NCI-H226 (cell line): ENCODE data around the gene CGREF1.
A peak's percentile ranks its signal among the peaks of the same experiment; 100 is the strongest.
"Not testable (repeated sequence)": the region's sequence is repeated elsewhere in the genome, so short reads cannot be mapped to it uniquely, and the experiment has no call there.

ENCODE experiments used
- DNase-seq: peaks from one replicate; pipeline ENCODE4 v3.0.0-alpha.2; 2015

CGREF1 gene

DNA sequence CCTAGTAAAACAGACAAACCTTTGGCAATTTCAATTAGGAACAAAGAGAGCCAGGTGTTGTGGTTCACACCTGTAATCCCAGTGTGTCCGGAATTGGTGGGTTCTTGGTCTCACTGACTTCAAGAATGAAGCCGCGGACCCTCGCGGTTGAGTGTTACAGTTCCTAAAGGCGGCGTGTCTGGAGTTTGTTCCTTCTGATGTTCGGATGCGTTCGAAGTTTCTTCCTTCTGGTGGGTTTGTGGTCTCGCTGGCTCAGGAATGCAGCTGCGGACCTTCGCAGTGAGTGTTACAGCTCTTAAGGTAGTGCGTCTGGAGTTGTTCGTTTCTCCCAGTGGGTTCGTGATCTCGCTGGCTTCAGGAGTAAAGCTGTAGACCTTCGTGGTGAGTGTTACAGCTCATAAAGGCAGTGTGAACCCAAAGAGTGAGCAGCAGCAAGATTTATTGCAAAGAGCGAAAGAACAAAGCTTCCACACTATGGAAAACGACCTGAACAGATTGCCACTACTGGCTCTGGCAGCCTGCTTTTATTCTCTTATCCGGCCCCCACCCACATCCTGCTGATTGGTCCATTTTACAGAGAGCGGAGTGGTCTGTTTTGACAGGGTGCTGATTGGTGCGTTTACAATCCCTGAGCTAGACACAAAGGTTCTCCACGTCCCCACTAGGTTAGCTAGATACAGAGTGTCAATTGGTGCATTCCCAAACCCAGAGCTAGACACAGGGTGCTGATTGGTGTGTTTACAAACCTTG is 8.2 kb downstream of the CGREF1 start:
- not testable (repeated sequence) for DNase-seq

DNA sequence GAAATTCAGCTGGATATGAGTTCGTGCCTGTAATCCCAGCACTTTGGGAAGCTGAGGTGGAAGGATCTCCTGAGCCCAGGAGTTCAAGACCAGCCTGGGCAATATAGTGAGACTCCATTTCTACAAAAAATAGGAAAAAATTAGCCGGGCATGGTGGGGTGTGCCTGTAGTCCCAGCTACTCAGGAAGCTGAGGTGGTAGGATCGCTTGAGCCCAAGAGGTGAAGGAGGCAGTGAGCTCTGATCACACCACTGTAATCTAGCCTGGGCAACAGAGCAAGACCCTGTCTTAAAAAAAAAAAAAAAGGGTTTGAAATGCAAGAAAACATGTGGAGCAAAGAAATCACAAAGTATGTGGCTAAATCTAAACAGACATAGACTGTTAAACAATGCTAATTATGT is 9.8 kb downstream of the CGREF1 start:
- no peak for DNase-seq

DNA sequence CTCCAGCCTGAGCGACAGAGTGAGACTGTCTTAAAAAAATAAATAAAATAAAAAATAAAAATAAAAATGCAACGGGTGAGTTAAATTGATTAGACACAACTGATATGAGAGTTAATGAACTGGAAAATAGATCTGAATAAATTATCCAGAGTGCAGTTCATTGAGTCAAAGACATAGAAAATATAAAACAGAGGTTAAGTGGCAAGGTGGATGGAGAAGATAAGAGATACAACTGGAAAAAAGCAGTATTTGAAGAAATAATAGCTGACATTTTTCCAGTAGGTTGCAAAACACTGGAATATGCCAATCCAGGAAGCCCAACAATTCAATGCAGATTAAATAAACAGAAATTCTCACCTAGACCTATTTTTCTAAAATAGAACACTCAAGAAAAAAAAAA is 10.7 kb downstream of the CGREF1 start:
- DNase-seq, result no peak

DNA sequence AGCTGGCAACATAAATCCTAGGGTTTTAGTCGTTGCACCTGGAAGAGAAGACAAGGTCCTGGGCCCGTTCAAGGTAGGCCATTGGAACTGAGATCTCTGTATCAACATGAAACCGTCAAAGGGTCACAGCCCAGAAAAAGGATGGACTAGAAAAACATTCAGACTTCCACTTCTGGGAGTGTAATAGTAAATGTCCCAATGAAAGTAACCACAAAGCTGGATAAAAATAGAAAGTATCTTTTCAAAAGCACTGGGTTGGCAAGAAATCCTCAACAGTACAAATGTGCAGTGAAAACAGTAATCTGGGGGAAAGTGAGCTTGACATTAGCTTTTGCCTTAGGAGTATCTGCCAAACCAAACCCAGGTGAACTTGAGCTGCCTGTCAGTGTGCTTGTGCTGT is 12.9 kb downstream of the CGREF1 start:
- DNase-seq, result no peak

DNA sequence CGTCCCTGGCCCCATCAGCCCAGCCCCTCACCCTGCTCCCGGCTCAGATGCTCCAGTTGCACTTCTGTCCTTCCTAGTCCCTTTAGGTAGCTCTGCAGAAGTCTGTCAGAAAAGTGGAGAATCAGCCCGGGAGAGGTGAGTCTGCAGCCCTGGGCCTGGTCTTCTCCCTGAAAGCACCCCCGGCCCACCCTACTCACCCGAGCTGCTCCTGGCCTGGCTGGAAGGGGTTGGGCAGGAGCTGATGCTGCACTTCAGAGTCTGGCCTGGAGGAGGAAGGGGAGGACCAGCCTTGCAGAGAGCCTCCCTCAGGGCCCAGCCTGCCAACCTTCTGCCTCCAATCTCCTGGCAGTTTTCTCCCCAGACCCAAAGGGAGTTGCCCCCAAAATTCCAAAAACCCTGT is 16.6 kb downstream of the CGREF1 start:
- no peak for DNase-seq

GRCh38 chr2:27100036-27100435 is 18.9 kb downstream of the CGREF1 start:
- DNase-seq, result no peak

- no peak for DNase-seq
These were observed 19.5 kb downstream of the CGREF1 start for GRCh38 chr2:27099334-27099955.

DNA sequence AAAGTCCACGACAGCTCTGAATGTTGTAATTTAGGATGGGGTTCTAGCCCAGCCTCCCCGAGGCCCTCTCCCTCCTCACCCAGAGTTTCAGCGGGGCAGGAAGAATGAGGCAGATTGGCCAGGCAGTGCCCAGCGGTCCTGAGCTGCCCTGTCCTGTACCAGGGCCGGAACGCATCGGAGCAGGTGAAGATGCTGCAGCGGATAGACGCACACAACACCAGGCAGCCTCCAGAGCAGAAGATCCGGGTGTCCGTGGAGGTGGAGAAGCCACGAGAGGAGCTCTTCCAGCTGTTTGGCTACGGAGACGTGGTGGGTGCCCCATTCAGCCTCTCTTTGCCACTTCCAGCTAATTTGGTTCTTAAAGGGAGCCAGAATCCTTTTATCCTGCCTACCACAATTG is 21.6 kb downstream of the CGREF1 start:
- no peak for DNase-seq

- no peak for DNase-seq
These were observed 22.1 kb downstream of the CGREF1 start for GRCh38 chr2:27096748-27097297.

GRCh38 chr2:27095745-27096651 is 22.9 kb downstream of the CGREF1 start:
- DNase-seq, result peak; percentile 13

- DNase-seq, result no peak
These were observed 23.5 kb downstream of the CGREF1 start for GRCh38 chr2:27095427-27095744.

- no peak for DNase-seq
These were observed 24.5 kb downstream of the CGREF1 start for GRCh38 chr2:27094353-27094984.

DNA sequence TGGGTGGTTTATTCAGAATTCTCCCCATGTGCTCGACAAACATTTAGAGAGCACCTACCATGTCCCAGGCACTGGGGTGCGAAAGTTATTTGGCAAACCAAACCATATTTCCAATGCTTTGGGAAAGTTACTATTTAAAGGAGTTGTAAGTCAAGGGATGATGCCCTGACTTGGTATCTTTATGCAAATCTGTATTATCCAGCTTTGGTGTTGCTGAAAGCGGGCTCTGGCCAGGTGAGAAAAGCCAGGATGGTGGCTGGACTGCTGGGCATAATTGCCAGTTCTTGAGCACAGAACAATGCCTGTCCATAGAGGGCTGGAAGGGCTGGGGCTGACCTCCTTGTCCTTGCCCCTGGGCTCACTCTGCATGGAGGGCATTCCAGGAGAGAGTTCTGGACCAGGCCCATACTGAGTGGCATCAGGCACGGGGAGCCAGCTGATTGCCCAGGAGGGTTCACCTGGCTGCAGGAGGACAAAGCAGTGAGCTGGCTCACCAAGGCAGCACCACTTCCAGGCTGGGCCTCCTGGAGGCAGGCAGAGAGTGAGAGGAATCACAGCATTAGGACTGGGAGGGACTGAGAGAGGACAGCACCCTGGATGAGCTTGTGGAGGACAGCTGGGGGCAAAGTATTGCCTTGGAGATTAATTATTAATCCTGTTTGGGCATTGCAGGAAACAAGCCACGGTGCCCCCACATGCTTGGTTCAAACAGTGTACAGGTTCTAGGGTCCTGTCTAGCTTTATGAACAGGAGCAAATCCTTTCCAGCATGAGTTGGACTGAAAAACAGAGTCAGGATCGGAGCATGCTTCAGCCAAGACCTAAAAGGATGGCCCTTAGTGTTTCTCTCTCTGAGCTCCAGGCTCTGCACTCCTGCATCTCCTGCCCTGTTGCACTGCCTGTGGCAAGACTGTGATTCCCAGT is 25.2 kb downstream of the CGREF1 start:
- DNase-seq, result no peak

DNA sequence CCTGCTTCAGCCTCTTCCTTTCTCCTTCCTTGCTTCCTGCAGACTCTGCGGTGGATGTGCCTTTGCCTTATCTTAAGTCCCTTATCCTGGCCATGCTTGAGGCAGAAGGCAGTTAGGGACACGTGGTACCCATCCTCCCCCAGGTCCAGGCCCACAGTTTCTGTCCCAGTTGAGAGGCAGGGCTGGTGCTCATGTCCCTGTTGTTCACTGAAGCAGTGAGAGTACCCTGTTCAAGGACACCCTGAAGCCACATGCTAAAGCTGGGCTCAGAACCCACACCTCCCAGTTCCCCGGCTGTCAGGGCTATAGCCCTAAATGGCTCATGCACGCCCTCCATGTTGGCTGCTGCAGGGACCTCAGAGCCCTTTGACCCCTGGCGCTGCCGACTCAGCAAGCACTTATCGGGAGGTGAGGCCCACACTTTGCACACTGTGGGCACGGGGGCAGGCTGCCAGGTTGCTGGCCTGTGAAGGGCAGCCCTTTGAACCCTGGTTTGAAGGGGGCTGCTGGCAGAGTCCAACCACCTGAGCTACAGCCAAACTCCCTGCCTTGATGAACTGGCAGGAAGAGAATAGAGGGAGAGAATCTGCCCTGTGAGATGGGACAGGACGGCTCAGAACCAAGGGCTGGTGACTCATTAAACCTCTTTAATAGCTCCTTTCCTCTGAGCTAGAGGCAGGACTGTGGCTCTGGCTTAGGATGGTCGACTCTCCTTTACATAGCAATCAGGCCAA is 26.1 kb downstream of the CGREF1 start:
- no peak for DNase-seq

DNA sequence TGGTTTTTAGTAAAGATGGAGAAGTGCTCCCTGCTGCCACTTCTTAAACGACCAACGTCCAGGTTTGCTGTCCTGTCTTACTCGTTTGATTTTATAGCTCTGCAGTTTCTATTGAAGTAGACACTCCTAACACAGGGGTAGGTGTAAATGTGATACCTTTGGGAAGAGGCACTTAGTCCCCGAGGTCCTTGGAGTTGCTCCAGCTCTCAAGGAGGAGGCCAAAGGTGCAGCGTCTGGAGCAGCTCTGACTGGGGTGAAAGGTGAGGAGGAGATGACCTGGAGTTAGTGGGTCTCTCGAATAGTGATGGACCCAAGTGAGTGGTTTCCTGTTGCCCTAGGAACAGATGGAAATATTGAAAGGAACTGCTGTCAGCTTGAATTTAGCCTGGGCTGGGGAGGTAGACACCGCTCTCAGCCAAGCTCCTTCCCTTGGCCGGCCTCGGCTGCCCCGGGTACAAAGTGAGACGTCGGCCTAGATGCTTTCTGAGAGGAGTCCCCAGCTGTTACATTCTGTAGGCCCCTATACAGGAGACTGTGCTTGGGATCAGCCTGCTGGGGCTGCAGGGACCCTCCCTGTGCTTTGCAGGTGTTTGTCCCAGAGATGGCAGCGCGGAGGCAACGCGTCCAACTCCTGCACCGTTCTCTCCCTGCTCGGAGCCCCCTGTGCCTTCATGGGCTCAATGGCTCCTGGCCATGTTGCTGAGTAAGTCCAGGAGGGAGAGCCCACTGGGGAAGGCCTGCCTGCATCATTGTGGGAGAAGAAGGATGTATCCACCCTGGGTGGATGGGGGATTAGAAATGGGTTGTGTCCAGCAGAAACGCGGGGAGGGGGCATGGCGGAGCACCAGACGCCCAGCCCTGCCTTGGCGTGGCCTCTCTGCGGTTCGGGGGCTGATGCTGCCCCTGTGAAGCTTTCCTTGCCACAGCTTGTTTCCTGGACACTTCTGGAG is 26.9 kb downstream of the CGREF1 start:
- no peak for DNase-seq

- DNase-seq, result no peak
These were observed 29.6 kb downstream of the CGREF1 start for GRCh38 chr2:27089111-27089954.

DNA sequence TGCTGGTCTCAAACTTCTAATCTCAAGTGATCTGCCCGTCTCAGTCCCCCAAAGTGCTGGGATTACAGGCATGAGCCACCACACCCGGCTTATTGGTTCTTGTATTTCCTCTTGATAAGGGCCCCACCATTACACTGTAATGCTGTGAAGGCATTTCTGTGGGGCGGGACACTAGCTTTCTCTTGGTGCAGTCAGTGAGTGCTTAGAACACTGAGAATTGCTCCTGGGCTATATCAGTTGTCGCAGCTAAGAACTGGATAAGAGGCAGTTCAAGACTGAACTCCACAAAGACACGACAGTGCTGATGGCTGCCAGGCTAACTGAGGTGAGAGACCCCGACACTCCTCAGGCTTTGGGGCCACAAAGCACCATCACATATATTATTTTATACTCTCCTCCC is 30.3 kb downstream of the CGREF1 start:
- no peak for DNase-seq

- DNase-seq, result no peak
These were observed 31.0 kb downstream of the CGREF1 start for GRCh38 chr2:27087823-27088410.
